Cardiac septum (tissue), 1 donor: Measurements from ENCODE around the gene MAEL. TPM values are rescaled to one million over a fixed set of nuclear protein-coding genes. Genes with fewer than 3 reads are reported as not detected.

Experiments
- DNase-seq: peaks from one replicate; pipeline ENCODE4 v3.0.0-alpha.2; 2020; ENCODE audit warnings: low spot score
- intact Hi-C: fragments of 100-400 bp; cut with DNase I; formaldehyde crosslinking; loops from one replicate; pipeline ENCODE4 v1.14.0; 2022
- long read RNA-seq: library from polyadenylated mRNA; unstranded; transcript quantifications from one replicate; pipeline ENCODE4 v2.0.0, GENCODE V29; 2021
- total RNA-seq: library from RNA; stranded (reverse); fragmentation: NEBNext Ultra II Directional; extraction: Animal tissue kit (Norgen Biotek cat#: 25700); gene quantifications from one replicate; pipeline ENCODE4 v1.2.1, GENCODE V29; 2021
- donor health status: DM: no; HTN: no; CAD: no.

MAEL gene
- 4.3 TPM for total RNA-seq
- long read RNA-seq, partial matches to known transcripts: 2 of 15 reads
- long read RNA-seq, other reads (novel, unspliced or antisense): 9 of 15 reads

DNA sequence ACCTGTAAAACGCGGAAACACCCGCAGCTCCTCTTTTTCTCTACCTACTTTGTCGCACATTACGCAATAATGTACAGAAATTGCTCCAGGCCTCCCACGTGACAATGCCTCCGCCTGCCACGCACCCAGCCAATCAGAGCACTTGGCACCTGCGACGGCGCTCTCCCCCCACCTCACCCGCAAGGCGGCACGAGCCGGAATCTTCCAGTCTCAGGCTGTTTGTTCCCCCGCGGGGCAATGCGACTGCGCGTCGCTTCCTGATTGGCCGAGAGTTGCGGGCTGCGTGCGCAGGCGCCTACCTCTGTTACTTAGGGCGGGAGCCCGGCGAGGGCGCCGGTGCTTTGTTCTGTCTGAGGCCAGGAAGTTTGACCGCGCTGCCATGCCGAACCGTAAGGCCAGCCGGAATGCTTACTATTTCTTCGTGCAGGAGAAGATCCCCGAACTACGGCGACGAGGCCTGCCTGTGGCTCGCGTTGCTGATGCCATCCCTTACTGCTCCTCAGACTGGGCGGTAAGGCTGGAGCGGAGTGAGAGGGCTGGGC, at the start of gene MAEL:
Gene MAEL, plus strand, starts transcription at position 307 of the 542 bp plus-strand sequence. Its CDS starts 73 bp downstream, at position 380.
- intact Hi-C loops: no loop called here

GRCh38 chr1:166939741-166940375, 49.2 kb upstream of the MAEL start:
- DNase-seq: no peak
- intact Hi-C loops: no loop called here

More for the DNA sequence above, at the start of gene MAEL:
- no peak for DNase-seq

DNA sequence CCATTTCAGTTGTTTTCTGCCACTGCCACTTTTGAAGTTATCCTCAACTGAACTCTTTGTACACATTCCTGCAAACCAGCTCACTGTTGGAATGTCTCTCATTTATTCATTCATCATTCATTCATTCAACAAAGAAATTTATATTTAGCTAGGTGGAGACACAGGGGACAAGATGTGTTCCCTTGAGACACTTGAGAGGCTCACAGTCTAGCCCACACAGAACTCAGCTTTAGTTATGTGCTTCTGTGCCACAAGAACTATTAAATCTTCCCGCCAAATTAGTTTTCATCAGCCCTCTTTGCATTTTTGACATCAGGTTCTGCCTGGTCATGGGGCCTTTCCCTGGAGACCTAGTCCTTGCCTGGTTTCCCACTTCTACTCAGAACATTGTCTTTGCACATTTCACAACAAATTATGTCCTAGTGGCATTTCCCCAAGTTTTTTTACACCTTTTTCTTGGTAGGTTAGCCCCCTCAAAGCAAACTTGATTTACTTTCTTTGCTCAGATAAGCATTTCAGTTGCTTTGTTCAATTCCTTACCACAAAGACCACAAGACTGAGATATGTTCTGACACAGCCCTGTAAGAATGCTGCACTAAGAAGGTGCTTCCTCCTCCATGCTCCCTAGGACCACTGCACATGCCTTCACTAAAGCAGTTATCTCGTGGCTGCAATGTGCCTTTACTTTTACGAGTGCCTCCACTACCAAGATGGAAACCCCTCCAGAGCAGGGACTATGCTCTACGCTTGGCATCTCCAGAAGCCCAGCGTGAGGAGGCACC, 44.7 kb upstream of the MAEL start:
- DNase-seq: no peak
- intact Hi-C loops: no loop called here

DNA sequence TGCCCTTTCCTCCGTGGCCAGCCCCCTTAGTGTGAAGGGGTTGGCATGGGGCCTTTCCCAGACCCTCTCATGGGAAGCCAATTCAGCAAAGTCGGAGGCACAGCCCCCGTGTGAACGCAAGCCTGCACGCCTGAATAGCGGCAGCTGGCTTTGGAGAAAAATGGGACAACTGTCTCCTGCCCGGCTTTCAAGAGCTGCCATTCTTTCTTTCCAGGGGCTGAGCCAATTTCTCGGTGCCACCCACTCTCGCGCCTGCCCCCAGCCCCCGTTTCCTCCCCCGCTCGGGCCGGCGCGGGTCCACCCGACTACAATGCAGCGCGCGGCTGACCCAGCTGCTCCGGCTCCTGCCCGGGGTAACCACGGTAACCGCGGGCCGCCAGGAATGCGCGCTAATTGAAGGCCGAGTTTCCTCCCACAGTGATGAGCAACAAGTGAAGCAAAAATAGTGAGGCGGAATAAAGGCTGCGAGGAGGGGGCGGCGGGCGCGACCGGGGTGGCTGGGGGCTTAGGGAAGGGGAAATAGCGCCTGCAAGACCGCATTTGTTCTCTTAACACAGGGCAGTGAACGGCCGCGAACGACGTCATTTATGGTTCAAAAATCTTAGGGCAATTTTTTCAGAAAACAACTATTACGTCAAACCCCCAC, 41.6 kb upstream of the MAEL start:
- DNase-seq: no peak
- intact Hi-C loops: no loop called here

DNA sequence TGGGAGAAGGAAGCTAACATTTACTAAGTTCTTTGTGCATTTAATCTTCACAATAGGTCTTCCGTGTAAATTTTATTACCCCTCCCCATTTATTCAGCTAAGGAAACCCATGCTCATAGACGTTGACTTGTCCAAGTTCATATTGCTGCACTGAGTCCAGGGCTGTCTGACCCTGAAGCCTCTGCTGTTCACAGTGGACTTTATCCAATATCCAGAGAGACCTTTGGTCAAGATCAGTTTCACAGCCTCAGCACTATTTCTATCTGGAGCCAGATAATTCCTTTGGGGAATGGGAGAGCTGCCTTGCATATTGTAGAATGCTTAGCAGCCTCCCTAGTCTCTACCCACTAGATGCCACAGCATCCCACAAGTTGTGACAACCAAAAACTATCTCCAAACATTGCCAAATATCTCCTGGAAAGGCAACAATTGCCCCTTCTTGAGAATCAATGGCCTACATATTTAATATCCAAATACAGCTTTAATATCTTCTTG, 40.2 kb upstream of the MAEL start:
- DNase-seq: no peak
- intact Hi-C loops: no loop called here

DNA sequence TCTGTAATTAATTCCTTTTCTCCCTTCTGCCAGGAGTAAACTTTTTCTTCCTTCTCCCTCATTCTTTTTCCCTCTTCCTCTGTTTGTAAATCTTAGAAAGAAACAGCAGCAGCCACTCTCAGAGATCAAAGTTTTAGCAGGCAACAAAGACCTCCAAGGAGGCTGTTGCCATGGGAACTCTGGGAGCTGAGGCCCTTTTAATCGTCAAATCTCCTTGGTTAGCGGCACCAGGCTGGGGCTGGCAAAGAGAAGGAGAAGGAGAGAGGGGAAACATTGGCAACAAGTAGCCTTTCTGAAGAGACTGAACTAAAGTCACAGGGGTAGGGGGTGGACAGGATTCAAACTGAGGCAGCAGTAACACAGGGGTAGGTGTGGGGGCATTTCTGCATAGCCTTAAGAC, 38.9 kb upstream of the MAEL start:
- intact Hi-C loops: no loop called here
- DNase-seq: no peak

DNA sequence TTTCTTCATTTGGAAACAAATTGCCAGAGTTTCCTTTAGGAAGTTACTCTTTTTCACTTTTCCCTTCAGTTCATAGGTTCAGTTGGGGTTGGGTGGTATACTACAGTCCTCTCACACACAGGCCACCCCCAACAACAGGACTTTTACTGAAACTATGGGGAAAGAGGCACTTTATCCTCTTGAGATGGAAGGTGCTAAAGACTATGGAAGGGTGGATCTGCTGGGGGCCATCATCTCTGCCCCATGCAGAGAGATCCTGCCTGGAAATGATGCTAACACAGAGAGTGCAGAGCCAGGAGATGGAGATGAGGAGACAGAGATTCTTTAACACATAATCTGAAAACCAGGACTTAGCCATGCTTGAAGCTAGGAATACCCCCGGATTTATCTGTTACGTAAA, 38.0 kb upstream of the MAEL start:
- intact Hi-C loops: no loop called here
- no peak for DNase-seq

DNA sequence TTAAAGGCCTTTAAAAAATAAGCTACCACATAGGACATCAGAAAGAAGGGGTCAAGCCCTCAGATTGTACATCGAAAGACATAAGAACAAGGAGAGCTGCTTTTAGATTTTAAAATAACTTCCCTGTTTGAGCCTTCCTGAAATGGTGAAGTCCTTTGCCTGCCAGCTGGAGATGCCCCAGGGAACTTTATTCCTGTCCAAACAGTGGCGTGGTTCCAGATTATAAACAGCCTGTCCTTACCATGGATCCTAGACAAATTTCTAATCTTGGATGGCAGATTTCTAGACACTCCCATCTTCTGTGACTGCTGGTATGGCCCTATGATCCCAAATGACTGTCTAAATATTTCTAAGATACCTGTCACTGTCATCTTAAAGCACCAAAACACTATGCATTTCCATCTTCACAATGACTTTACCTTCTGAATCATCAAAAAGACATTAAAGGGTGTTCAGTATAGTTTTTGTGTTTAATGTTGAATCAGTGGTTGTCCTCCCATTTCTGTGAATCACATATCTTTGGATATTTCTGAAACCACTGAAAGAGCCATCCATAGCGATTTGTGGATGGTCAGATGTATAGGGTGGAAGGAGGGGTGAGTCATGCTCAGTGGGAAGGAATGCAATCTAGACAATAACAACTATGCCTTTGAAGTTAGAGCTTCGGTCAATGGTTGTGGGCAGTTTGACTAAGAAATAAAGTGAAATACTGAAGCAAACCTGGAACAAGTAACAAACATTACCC, 36.9 kb upstream of the MAEL start:
- intact Hi-C loops: loop anchor here (1.0 kb wide), 1 partner anchor 27 kb away; no protein-coding TSS in a partner anchor
- no peak for DNase-seq

DNA sequence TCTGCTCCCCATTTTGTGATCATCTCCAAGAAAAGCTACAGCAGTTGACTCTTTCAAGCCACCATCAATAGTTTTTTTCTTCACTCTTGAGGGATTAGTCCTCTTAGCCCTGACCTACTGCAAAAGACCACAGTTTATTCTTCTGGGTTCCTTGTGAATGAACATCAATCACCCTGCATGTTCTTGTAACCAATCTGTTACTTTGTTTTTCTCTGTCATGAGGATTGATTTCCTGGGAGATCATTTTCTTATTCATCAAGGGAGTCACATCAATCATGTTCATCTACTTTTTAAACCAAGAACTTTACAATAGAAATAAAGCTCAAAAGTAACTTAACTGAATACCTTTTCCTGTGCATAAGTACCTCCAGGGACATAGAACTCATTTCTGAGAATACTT, 35.6 kb upstream of the MAEL start:
- intact Hi-C loops: no loop called here
- no peak for DNase-seq

DNA sequence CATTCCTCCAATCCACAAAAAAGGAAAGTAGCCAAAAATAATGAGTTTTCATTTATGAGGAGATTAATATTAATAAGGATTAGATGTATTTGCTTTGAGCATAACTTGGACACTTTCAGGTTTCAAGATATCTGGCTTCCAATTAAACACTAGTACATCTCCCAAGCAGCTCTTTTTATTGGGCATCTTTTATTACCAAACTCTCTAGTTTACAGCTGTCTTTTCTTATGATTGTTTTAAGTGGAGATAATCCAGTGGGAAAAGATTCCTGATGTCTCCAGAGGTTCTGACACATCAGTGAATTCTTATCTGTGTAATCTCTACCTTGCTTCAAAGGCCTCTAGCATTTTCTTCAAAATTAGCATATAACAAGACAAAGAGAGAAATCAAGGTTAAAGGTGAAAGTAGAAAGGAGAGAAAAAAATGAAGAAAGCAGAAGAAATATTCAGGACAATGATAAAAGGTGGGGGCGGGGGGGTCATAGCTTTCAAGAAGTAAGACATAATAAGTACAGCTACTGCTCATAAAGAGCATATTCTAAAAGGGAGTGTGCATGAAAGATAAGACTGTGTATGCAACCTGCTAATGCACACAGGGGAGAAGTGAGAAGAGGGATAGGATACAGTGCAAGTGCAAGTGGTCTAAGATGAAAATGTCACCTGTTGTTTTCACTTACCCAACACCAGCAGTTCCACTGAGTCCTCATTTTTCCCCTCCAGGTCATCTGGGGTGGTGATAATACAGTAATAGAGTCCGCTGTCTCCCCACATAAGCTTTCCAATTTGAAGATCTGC, 32.8 kb upstream of the MAEL start:
- intact Hi-C loops: no loop called here
- DNase-seq: no peak

GRCh38 chr1:166956872-166957271, 32.2 kb upstream of the MAEL start:
- no peak for DNase-seq
- intact Hi-C loops: no loop called here

GRCh38 chr1:166960858-166961474, 28.1 kb upstream of the MAEL start:
- no peak for DNase-seq
- intact Hi-C loops: no loop called here

DNA sequence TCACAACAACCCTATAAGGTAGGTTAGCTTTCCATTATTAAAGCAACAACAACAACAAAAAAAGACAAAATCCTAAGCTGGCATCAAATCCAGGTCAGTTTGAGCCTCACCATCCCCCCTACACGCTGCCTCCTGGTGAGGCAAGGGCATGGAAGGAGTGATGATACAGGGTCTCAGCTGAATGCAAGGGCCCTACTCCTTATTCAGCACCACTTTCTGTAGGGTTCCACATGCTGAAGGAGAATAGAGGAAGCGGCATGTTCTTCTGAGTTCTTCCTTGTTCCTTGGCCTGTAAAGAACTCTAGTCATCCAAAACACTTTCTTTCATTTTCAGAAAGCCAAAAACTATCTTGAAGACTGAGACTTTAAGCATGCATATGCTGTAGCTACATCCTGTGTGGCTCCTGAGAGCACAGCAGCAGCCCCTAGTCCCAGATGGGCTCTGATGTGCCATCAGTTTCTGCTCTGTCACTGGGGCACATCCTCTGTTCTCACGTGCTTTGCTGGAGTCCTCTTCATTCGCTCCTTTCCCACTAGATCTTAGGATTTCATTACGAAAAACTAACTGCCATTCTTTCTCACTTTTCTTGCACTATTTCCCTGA, 19.9 kb upstream of the MAEL start:
- DNase-seq: no peak
- intact Hi-C loops: no loop called here

DNA sequence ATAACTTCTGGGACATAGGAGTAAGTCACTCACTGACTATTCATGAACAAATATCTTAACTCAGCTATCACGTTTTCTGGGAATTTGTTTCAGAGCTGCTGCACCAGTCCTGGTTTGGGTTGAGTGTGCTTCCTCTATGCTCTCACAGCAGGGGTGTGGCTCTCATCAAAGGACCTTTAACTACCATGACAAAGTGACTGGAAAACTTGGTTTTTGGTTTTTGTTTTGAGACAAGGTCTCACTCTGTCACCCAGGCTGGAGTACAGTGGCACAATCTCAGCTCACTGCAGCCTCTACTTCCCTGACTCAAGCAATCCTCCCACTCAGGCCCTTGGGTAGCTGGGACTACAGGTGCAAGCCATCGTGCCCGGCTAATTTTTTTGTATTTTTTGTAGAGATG, 17.8 kb upstream of the MAEL start:
- DNase-seq: no peak
- intact Hi-C loops: loop anchor here (5.0 kb wide), 1 partner anchor 49 kb away; no protein-coding TSS in a partner anchor

GRCh38 chr1:166972193-166972592, 16.9 kb upstream of the MAEL start:
- DNase-seq: no peak
- intact Hi-C loops: loop anchor here (5.0 kb wide), 1 partner anchor 50 kb away; no protein-coding TSS in a partner anchor

- intact Hi-C loops: loop anchor here (5.0 kb wide), 1 partner anchor 51 kb away; no protein-coding TSS in a partner anchor
- no peak for DNase-seq
Observed at GRCh38 chr1:166972826-166973225, 16.3 kb upstream of the MAEL start.

GRCh38 chr1:166974647-166975345, 14.3 kb upstream of the MAEL start:
- no peak for DNase-seq
- intact Hi-C loops: loop anchor here (5.0 kb wide), 2 partner anchors 52 to 83 kb away; no protein-coding TSS in a partner anchor
